K562 (cell line): ENCODE measurements around the gene CUX1. TPM values are rescaled to one million over a fixed set of nuclear protein-coding genes. Genes with fewer than 3 reads are reported as not detected.

Experiments used
- ATAC-seq: fragments of 200-7000 bp; cut with Tn5 transposase; 3 replicates; pipeline ENCODE4 v1.9.1; 2020; ENCODE audit warnings: moderate library complexity
- BruUV-seq: library from RNA; stranded (reverse); fragments of 400-500 nt; replicated peaks from 2 replicates; lab custom pipeline; 2021; lab: Mats Ljungman, UMichigan
- CTCF ChIA-PET: fragments of 300-600 bp; formaldehyde crosslinking; extraction: SDS; loops from one replicate; lab custom pipeline; 2021; ENCODE audit warnings: low intra/inter-chr PET ratio; lab: Yijun Ruan, JAX
- POLR2A ChIA-PET: fragments of 300-600, 350-650 bp; sonication (Branson Sonifier 250); formaldehyde crosslinking; extraction: SDS; loops from one replicate; lab custom pipeline; 2021; ENCODE audit warnings: antibody characterized with exemption, inconsistent platforms; lab: Yijun Ruan, JAX
- DNase-seq, 4 experiments: peaks; one replicate each; pipeline versions ENCODE4 v3.0.0 to v3.0.0-alpha.2; 2011 to 2018; ENCODE audit warnings: low spot score in 3 of 4, mixed read lengths in 3 of 4; ENCODE audit errors: extremely low read depth in 1 of 4
- FAIRE-seq: peaks from 2 replicates; lab custom pipeline; 2011; peaks lifted over from hg19 to GRCh38; lab: Jason Lieb, UNC
- H2AFZ ChIP-seq: 2 replicates; pipeline ENCODE4 v1.6.0; 2011; ENCODE audit warnings: low read depth, low read length, control low read depth, inconsistent platforms
- H3K27ac ChIP-seq: fragments of 200-600 bp; 3 replicates; pipeline ENCODE4 v1.8.0; 2011; ENCODE audit warnings: low read depth, mild to moderate bottlenecking, control low read depth, inconsistent platforms, low read length, moderate library complexity, mixed read lengths; ENCODE audit errors: extremely low read depth
- H3K27me3 ChIP-seq, 2 experiments: fragments of 300-600 bp in 1 of 2; 2 replicates in 1 of 2; 3 replicates in 1 of 2; pipeline versions ENCODE4 v1.6.0 to v1.8.0; 2011; ENCODE audit warnings: inconsistent platforms in 2 of 2, low read length in 2 of 2, mild to moderate bottlenecking in 1 of 2, mixed read lengths in 1 of 2, moderate library complexity in 1 of 2; ENCODE audit not compliant: control insufficient read depth in 2 of 2, insufficient read depth in 2 of 2
- H3K36me3 ChIP-seq: fragments of 300-600 bp; 3 replicates; pipeline ENCODE4 v1.8.0; 2011; ENCODE audit warnings: mild to moderate bottlenecking, low read length, inconsistent platforms; ENCODE audit not compliant: control insufficient read depth, insufficient read depth
- H3K4me1 ChIP-seq, 2 experiments: fragments of 200-600 bp in 1 of 2; replicated peaks in 1 of 2; 2 replicates in 1 of 2; 3 replicates in 1 of 2; pipeline versions ENCODE4 v1.5.1 to v1.8.0; 2011; ENCODE audit warnings: inconsistent platforms in 2 of 2, low read length in 2 of 2, mild to moderate bottlenecking in 1 of 2, mixed read lengths in 1 of 2, moderate library complexity in 1 of 2; ENCODE audit not compliant: control insufficient read depth in 2 of 2, insufficient read depth in 2 of 2
- H3K4me2 ChIP-seq: 2 replicates; pipeline ENCODE4 v1.6.1; 2011; ENCODE audit warnings: low read length, control low read depth, inconsistent platforms, mixed read lengths; ENCODE audit not compliant: insufficient read depth
- H3K4me3 ChIP-seq: fragments of 200-600 bp; sonication (generic), shearing (Covaris generic); 2 replicates; pipeline ENCODE4 v1.5.1; 2016; ENCODE audit warnings: control low read depth, inconsistent platforms
- H3K79me2 ChIP-seq: fragments of 200-600 bp; 3 replicates; pipeline ENCODE4 v1.8.0; 2011; ENCODE audit warnings: low read length, inconsistent platforms; ENCODE audit not compliant: control insufficient read depth, insufficient read depth
- H3K9ac ChIP-seq, 2 experiments: 2 replicates each; pipeline versions ENCODE4 v1.6.0 to v1.6.1; 2011; ENCODE audit warnings: low read depth in 2 of 2, low read length in 2 of 2, control low read depth in 1 of 2, inconsistent platforms in 1 of 2, mild to moderate bottlenecking in 1 of 2, mixed read lengths in 1 of 2; ENCODE audit not compliant: insufficient read depth in 1 of 2
- H3K9me1 ChIP-seq: one replicate; pipeline ENCODE4 v1.6.0; 2011; ENCODE audit warnings: inconsistent platforms, mild to moderate bottlenecking, low read length, moderate library complexity; ENCODE audit not compliant: control insufficient read depth, insufficient read depth
- H3K9me3 ChIP-seq: replicated peaks from 2 replicates; pipeline ENCODE4 v1.5.1; 2011; ENCODE audit warnings: low read depth, low read length, inconsistent platforms; ENCODE audit not compliant: control insufficient read depth, insufficient read depth
- H4K20me1 ChIP-seq: replicated peaks from 2 replicates; pipeline ENCODE4 v1.6.1; 2011; ENCODE audit warnings: low read length, inconsistent platforms, mixed read lengths; ENCODE audit not compliant: control insufficient read depth, insufficient read depth
- FIP1L1 ChIP-seq: fragments of 200-400 bp; formaldehyde crosslinking; IDR thresholded peaks from 2 replicates; pipeline ENCODE4 v1.6.1; 2018; ENCODE audit warnings: mild to moderate bottlenecking, low read depth, low read length; ENCODE audit not compliant: poor library complexity, severe bottlenecking
- LARP7 ChIP-seq: fragments of 450-650 bp; IDR thresholded peaks from 2 replicates; pipeline ENCODE4 v1.6.1; 2016
- RAD21 ChIP-seq, 2 experiments: fragments of 250-450 bp in 1 of 2; fragments of 450-650 bp in 1 of 2; sonication (Bioruptor Pico) in 1 of 2; formaldehyde crosslinking in 1 of 2; IDR thresholded peaks in 1 of 2; conservative IDR thresholded peaks in 1 of 2; 2 replicates each; pipeline versions ENCODE4 v1.4.0 to v1.8.0; 2020 to 2022; ENCODE audit warnings: mild to moderate bottlenecking in 2 of 2, moderate library complexity in 1 of 2
- SRF ChIP-seq, 2 experiments: fragments of 250-450, 450-650 bp in 1 of 2; sonication (Bioruptor Pico) in 1 of 2; sonication (generic) in 1 of 2; formaldehyde crosslinking; IDR thresholded peaks; 2 replicates each; pipeline versions ENCODE4 v1.5.0 to v1.5.1; 2020 to 2022; ENCODE audit warnings: mild to moderate bottlenecking in 1 of 2, missing genetic modification reagents in 1 of 2
- TARDBP ChIP-seq: fragments of 450-650 bp; IDR thresholded peaks from 2 replicates; pipeline ENCODE4 v1.6.1; 2016
- WGBS: fragments of 100-300 bp; shearing (Covaris generic); methylation state at CpG from one replicate; pipeline ENCODE4 v1.1.6; 2016; ENCODE audit warnings: low coverage, mixed read lengths; ENCODE audit not compliant: insufficient coverage; ENCODE audit errors: missing lambda C conversion rate; 5-methylcytosine and 5-hydroxymethylcytosine counted together
- in situ Hi-C: fragments of 300-500 bp; cut with MboI; formaldehyde crosslinking; loops from 4 replicates; pipeline ENCODE4 v1.15.0; 2018; ENCODE audit warnings: inconsistent platforms, mixed read lengths
- intact Hi-C: fragments of 100-400 bp; cut with micrococcal nuclease; formaldehyde crosslinking; loops from 2 replicates; pipeline ENCODE4 v1.14.2; 2022
- polyA plus RNA-seq, 8 experiments: library from polyadenylated mRNA; depleted of rRNA in 4 of 8; stranded (reverse) in 5 of 8; unstranded in 3 of 8; fragments of >200 nt; fragmentation: Nextera tagmentation in 2 of 8; fragmentation: Illumina TruSeq in 1 of 8; extraction: Ambion mirVana in 2 of 8; extraction: Trizol in 1 of 8; gene quantifications; 2 replicates each; pipeline versions ENCODE4 v1.2.1 to v1.2.3, GENCODE V29; 2011 to 2014; ENCODE audit warnings: inconsistent platforms in 1 of 8, missing spikeins in 1 of 8
- total RNA-seq, 7 experiments: library from RNA; depleted of rRNA in 6 of 7; stranded (reverse); fragments of >200 nt in 6 of 7; fragmentation: Illumina TruSeq in 2 of 7; extraction: Trizol in 2 of 7; gene quantifications; 2 replicates each; pipeline versions ENCODE4 v1.2.1 to v1.2.3, GENCODE V29; 2011 to 2021; ENCODE audit warnings: low replicate concordance in 1 of 7
- TF ChIP-seq, protein P1 (sequence below): sonication (generic); formaldehyde crosslinking; IDR thresholded peaks from 2 replicates; pipeline ENCODE4 v1.8.0; 2022; ENCODE audit warnings: mild to moderate bottlenecking, missing genetic modification reagents, borderline replicate concordance
- TF ChIP-seq, protein P2 (sequence below): fragments of 450-650 bp; formaldehyde crosslinking; IDR thresholded peaks from 2 replicates; pipeline ENCODE4 v1.4.0; 2020; ENCODE audit warnings: mild to moderate bottlenecking, moderate library complexity
- TF ChIP-seq, protein P3 (sequence below): sonication (generic); formaldehyde crosslinking; IDR thresholded peaks from 2 replicates; pipeline ENCODE4 v1.4.0; 2020; ENCODE audit warnings: mild to moderate bottlenecking, missing genetic modification reagents
- TF ChIP-seq, protein P4 (sequence below): sonication (generic); formaldehyde crosslinking; IDR thresholded peaks from 2 replicates; pipeline ENCODE4 v1.8.1; 2022; ENCODE audit warnings: missing genetic modification reagents
- TF ChIP-seq, protein P5 (sequence below): fragments of 450-650 bp; IDR thresholded peaks from 2 replicates; pipeline ENCODE4 v1.6.1; 2018; ENCODE audit warnings: mild to moderate bottlenecking, low read depth; ENCODE audit not compliant: partially characterized antibody

Gene CUX1
- total and polyA plus RNA-seq, 9 of the 15 experiments (the other 6 are each of a cell fraction or from before 2014, with no cell fraction given) = 3.6 to 55.3 (median 25.2) TPM

DNA sequence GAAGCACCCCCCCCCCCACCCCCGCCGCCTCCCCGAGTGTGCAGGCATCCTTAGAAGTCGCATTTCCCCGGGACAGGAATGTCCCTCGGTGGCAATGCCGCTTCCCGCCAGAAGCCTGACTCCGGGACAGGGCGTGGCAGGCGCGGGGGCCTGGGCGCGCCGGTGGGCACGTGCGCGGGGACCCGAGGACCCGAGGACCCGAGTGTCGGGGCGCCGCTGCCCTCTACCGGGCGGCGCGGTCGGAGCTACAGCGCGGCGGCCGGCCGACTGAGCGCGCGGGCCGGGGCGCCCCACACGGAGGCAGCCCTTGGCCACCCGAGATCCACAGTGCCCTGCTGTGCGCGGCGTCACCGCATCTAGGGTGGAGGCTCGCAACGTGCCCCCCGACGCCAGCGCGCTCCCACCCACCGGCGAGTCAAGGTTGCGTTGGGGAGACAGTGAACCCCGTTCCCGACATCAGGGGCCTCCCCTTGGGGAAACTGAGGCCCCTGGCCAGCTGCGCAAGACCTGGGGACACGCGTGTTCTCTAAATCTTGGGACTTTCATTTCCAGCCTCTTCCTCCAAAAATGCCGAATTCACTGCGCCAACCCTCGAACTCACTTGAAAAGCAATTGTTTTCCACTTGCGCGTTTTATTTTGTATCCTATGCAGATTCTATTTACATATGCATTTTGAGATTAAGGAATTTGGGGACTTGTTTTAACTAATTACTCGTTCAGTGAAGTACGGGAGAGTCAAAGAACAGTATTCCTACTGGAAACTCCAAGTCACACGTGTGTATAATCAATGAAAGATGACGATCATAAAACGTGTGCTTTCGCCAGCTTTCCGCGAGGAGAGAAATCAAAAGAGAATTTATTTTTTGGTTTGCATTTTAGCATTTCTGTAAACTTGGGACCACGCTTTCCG, 3.1 kb upstream of the CUX1 start:
- in situ Hi-C loops = loop anchor here (5.0 kb wide), 1 partner anchor 107 kb away; no protein-coding TSS in a partner anchor
- H3K4me2 ChIP-seq = peak overlapping the region; percentile 96
- FAIRE-seq (no peak), DNase-seq (peak; percentile 86 to 90 (median 86)), ATAC-seq (peak; percentile 84)
- peaks cover 39% of the 10 kb centered on the region for H3K79me2 ChIP-seq
- no peaks in the 10 kb centered on the region for H3K9me3 ChIP-seq
- H3K27me3 ChIP-seq = no peaks in the 10 kb centered on the region
- 1% methylated on average over 74 of the region's 74 CpGs for WGBS
- intact Hi-C loops = loop anchor here (2.0 to 5.0 kb wide), 2 partner anchors 126 to 212 kb away; no protein-coding TSS in a partner anchor
- ChIA-PET POLR2A (interaction anchor here (0.7 to 1.6 kb wide), 4 partner anchors 12 to 71 kb away, joined by 3 to 6 read pairs (median 4); no protein-coding TSS in a partner anchor), CTCF (interaction anchor here (0.6 to 2.8 kb wide), 9 partner anchors 43 to 423 kb away, joined by 3 to 39 read pairs (median 5); no protein-coding TSS in a partner anchor)
- H3K4me3 ChIP-seq = peak overlapping the region; percentile 68
- H3K27ac ChIP-seq = peak overlapping the region; percentile 90
- H3K4me1 ChIP-seq = peaks cover 20 to 27% of the 10 kb centered on the region in 2 experiments
- H3K9me1 ChIP-seq = no peaks in the 10 kb centered on the region
- peak overlapping the region; percentile 82 to 96 for H3K9ac ChIP-seq
- BruUV-seq = TSS peak; percentile 89
- peaks cover 16% of the 10 kb centered on the region for H4K20me1 ChIP-seq
- peak overlapping the region; percentile 94 for H2AFZ ChIP-seq
- 0 out of 3 replicates have a peak, but pooled peaks cover 6% of the 10 kb centered on the region for H3K36me3 ChIP-seq
- TF ChIP-seq, protein P1, sequence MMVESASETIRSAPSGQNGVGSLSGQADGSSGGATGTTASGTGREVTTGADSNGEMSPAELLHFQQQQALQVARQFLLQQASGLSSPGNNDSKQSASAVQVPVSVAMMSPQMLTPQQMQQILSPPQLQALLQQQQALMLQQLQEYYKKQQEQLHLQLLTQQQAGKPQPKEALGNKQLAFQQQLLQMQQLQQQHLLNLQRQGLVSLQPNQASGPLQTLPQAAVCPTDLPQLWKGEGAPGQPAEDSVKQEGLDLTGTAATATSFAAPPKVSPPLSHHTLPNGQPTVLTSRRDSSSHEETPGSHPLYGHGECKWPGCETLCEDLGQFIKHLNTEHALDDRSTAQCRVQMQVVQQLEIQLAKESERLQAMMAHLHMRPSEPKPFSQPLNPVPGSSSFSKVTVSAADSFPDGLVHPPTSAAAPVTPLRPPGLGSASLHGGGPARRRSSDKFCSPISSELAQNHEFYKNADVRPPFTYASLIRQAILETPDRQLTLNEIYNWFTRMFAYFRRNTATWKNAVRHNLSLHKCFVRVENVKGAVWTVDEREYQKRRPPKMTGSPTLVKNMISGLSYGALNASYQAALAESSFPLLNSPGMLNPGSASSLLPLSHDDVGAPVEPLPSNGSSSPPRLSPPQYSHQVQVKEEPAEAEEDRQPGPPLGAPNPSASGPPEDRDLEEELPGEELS (CRISPR knock-in tag) = no peak
- TF ChIP-seq, protein P2, sequence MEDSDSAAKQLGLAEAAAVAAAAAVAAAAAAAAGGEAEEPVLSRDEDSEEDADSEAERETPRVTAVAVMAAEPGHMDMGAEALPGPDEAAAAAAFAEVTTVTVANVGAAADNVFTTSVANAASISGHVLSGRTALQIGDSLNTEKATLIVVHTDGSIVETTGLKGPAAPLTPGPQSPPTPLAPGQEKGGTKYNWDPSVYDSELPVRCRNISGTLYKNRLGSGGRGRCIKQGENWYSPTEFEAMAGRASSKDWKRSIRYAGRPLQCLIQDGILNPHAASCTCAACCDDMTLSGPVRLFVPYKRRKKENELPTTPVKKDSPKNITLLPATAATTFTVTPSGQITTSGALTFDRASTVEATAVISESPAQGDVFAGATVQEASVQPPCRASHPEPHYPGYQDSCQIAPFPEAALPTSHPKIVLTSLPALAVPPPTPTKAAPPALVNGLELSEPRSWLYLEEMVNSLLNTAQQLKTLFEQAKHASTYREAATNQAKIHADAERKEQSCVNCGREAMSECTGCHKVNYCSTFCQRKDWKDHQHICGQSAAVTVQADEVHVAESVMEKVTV (CRISPR knock-in tag) = peak; percentile 88
- TF ChIP-seq TARDBP (peak; percentile 85), RAD21 (CRISPR knock-in tag; conservative IDR thresholded peaks at IDR 0.05 in 1 of 2, IDR thresholded peaks at IDR 0.05 in 1 of 2) (peak; percentile 80 to 83), LARP7 (no peak), FIP1L1 (no peak), SRF (CRISPR knock-in tag; IDR thresholded peaks at IDR 0.05) (no peak)
- TF ChIP-seq, protein P3, sequence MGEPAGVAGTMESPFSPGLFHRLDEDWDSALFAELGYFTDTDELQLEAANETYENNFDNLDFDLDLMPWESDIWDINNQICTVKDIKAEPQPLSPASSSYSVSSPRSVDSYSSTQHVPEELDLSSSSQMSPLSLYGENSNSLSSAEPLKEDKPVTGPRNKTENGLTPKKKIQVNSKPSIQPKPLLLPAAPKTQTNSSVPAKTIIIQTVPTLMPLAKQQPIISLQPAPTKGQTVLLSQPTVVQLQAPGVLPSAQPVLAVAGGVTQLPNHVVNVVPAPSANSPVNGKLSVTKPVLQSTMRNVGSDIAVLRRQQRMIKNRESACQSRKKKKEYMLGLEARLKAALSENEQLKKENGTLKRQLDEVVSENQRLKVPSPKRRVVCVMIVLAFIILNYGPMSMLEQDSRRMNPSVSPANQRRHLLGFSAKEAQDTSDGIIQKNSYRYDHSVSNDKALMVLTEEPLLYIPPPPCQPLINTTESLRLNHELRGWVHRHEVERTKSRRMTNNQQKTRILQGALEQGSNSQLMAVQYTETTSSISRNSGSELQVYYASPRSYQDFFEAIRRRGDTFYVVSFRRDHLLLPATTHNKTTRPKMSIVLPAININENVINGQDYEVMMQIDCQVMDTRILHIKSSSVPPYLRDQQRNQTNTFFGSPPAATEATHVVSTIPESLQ (CRISPR knock-in tag) = no peak
- TF ChIP-seq, protein P4, sequence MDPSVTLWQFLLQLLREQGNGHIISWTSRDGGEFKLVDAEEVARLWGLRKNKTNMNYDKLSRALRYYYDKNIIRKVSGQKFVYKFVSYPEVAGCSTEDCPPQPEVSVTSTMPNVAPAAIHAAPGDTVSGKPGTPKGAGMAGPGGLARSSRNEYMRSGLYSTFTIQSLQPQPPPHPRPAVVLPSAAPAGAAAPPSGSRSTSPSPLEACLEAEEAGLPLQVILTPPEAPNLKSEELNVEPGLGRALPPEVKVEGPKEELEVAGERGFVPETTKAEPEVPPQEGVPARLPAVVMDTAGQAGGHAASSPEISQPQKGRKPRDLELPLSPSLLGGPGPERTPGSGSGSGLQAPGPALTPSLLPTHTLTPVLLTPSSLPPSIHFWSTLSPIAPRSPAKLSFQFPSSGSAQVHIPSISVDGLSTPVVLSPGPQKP (CRISPR knock-in tag) = no peak
- TF ChIP-seq, protein P5, sequence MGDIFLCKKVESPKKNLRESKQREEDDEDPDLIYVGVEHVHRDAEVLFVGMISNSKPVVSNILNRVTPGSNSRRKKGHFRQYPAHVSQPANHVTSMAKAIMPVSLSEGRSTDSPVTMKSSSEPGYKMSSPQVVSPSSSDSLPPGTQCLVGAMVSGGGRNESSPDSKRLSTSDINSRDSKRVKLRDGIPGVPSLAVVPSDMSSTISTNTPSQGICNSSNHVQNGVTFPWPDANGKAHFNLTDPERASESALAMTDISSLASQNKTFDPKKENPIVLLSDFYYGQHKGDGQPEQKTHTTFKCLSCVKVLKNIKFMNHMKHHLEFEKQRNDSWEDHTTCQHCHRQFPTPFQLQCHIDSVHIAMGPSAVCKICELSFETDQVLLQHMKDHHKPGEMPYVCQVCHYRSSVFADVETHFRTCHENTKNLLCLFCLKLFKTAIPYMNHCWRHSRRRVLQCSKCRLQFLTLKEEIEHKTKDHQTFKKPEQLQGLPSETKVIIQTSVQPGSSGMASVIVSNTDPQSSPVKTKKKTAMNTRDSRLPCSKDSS = no peak
